Thyroid gland (tissue), 4 donors: Measurements from ENCODE around the gene DOK3. TPM values are rescaled to one million over a fixed set of nuclear protein-coding genes. Genes with fewer than 3 reads are reported as not detected.

Experiments used
- DNase-seq, 2 donors: peaks; one replicate each; pipeline ENCODE4 v3.0.0-alpha.2; 2019
- H3K27ac ChIP-seq, 3 donors: fragments of 200-600 bp; sonication (generic); 1 replicate in 2 of 3; 2 replicates in 1 of 3; pipeline ENCODE4 v1.5.1; 2016 to 2019; ENCODE audit warnings: mild to moderate bottlenecking in 1 of 3, moderate library complexity in 1 of 3
- H3K27me3 ChIP-seq: fragments of 200-600 bp; sonication (generic); one replicate; pipeline ENCODE4 v1.5.1; 2019
- H3K36me3 ChIP-seq, 2 donors: fragments of 200-600 bp; sonication (generic); one replicate each; pipeline ENCODE4 v1.5.1; 2016 to 2019
- H3K4me1 ChIP-seq, 2 donors: fragments of 200-600 bp; sonication (generic); one replicate each; pipeline ENCODE4 v1.5.1; 2017 to 2019
- H3K4me3 ChIP-seq, 3 donors: fragments of 200-600 bp; sonication (generic); replicated peaks in 1 of 3; 1 replicate in 2 of 3; 2 replicates in 1 of 3; pipeline ENCODE4 v1.5.1; 2016; ENCODE audit warnings: mild to moderate bottlenecking in 1 of 3
- H3K9me3 ChIP-seq: fragments of 200-600 bp; sonication (generic); one replicate; pipeline ENCODE4 v1.5.1; 2017
- CTCF ChIP-seq, 6 experiments: fragments of 200-600 bp in 3 of 6; fragments of 450-650 bp in 3 of 6; sonication (generic) in 3 of 6; IDR thresholded peaks; one replicate each; pipeline ENCODE4 v1.5.1; 2016 to 2019; ENCODE audit warnings: antibody characterized with exemption in 6 of 6, mild to moderate bottlenecking in 2 of 6, inconsistent platforms in 1 of 6, moderate library complexity in 1 of 6
- POLR2A ChIP-seq, 2 donors: fragments of 450-650 bp; IDR thresholded peaks; one replicate each; pipeline ENCODE4 v1.6.1; 2017; ENCODE audit warnings: antibody characterized with exemption in 2 of 2, mild to moderate bottlenecking in 2 of 2, moderate library complexity in 1 of 2
- WGBS, 2 donors: methylation state at CpG; one replicate each; pipeline ENCODE4 v1.1.5; 2017; 5-methylcytosine and 5-hydroxymethylcytosine counted together
- intact Hi-C: fragments of 100-400 bp; cut with DNase I; formaldehyde crosslinking; loops from one replicate; pipeline ENCODE4 v1.15.1; 2023
- total RNA-seq, 4 donors: library from RNA; depleted of rRNA; stranded (reverse); fragments of >200 nt; gene quantifications; one replicate each; pipeline ENCODE4 v1.2.3, GENCODE V29; 2016

Gene DOK3
- total RNA-seq, 4 donors from 2014 or later = 2.0 to 5.9 (median 3.5) TPM

DNA sequence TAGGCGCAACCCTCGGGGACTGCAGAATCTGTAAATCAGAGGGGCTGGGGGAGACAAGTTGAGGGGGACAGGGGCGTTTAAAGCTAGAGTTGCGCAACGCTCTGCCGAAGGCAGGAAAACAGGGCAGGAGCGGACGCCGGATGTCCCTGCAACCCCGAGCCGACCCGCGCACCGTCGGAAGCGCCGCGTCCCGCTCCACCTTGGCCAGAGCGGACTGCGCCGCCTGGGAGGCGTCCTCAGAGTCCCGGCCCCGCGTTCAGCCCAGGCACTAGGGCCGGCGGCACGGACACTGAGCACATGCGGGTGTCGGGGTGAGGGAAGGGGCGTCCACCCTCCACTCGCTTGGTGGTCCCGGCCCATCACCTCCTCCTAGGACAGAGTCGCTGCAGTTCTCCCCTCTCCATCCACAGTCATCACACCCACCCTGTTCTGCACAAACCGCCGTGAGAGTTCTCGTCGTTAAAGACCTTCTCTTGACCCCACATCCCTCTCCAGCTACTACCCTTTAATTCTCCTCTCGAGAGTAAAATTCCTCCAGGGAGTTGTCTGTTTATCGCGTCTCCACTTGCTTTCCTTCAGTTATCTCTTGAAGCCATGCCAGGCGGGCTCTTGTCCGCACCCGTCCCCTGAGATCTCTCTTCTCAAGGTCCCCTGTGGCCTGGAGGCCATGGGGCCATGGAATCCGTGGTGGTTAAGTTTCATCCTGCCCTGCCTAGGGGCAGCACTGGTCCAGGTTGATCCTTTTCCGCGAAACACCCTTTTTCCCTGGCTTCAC is 11.4 kb downstream of the DOK3 start:
- H3K4me1 ChIP-seq = peaks cover 19 to 45% of the 10 kb centered on the region in 2 donors
- peak; percentile 39 to 42 for DNase-seq
- WGBS, 2 donors = 17 to 22% methylated on average over 31 to 42 of the region's 48 CpGs
- peak overlapping the region in 1 of 3 donors; percentile 73 for H3K4me3 ChIP-seq
- H3K27me3 ChIP-seq = no peaks in the 10 kb centered on the region
- peak overlapping the region in 2 of 3 donors; percentile 40 to 84 for H3K27ac ChIP-seq
- no peaks in the 10 kb centered on the region for H3K9me3 ChIP-seq
- intact Hi-C loops = loop anchor here (2.0 kb wide), 1 partner anchor 41 kb away; no protein-coding TSS in a partner anchor
- no peaks in the 10 kb centered on the region for H3K36me3 ChIP-seq
- TF ChIP-seq CTCF (IDR thresholded peaks at IDR 0.05) (no peak), POLR2A (IDR thresholded peaks at IDR 0.05) (no peak)

DNA sequence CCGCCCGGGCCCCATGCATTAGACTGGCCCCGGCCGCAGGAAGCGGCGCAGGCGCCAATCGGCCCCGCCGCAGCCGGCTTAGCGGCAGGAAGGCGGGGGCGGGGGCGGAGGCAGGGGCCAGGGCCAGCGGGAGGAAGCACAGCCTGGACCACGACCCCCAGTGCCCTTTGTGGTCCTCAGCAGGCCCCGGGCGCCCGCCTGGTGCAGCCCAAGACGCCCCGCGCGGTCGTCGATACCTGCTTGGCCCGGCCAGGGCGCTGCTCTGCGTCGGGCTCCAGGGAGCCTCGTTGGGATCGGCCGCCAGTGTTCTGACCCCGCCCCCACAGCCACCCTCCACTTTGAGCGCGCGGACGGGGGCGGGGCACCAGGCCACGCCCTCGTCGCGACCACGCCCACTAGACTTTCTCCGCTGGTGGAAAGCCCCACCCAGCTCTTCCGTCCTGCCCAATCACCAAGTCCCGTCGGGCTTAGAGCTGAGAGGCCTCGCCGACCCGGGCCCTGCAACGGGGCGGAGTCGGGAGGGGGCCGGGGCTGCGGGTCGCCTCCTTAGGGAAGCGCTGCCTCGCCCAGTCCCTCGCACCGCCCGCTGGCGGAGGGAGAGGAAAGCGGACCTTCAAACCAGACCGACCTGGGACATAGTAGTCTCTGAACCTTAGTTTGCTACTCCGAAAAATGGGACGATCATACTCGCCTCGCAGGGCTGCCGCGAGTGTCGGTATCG is 12.2 kb downstream of the DOK3 start, which contains the start of gene PDLIM7:
TSS of gene PDLIM7 (minus strand) at position 313 of the 721 bp plus-strand sequence. CDS start 1,092 bp downstream, outside the sequence.
- intact Hi-C loops = loop anchor here (2.0 kb wide), 1 partner anchor 41 kb away; no protein-coding TSS in a partner anchor

GRCh38 chr5:177496727-177497291 is 12.8 kb downstream of the DOK3 start:
- peaks cover 19 to 51% of the 10 kb centered on the region in 2 donors for H3K4me1 ChIP-seq
- peak overlapping the region; percentile 74 to 84 (median 76) for H3K27ac ChIP-seq
- no peaks in the 10 kb centered on the region for H3K36me3 ChIP-seq
- H3K9me3 ChIP-seq = no peaks in the 10 kb centered on the region
- TF ChIP-seq POLR2A (IDR thresholded peaks at IDR 0.05) = peak in 1 of 2 donors; percentile 18
- TF ChIP-seq CTCF (IDR thresholded peaks at IDR 0.05) = no peak
- peak; percentile 71 to 76 for DNase-seq
- peak overlapping the region; percentile 50 to 73 (median 61) for H3K4me3 ChIP-seq
- WGBS, 2 donors = 10% methylated on average over 2 of the region's 29 CpGs; no CpG with 5 or more reads in 1 of the 2 donors
- H3K27me3 ChIP-seq = no peaks in the 10 kb centered on the region
- intact Hi-C loops = no loop called here

More for the DNA sequence above, 12.2 kb downstream of the DOK3 start, which contains the start of gene PDLIM7:
- peak; percentile 93 to 94 for DNase-seq
- Histone ChIP-seq H3K4me1 (peaks cover 19 to 51% of the 10 kb centered on the region in 2 donors), H3K27ac (peak within 1 kb of the TSS; percentile 74 to 84 (median 76)), H3K27me3 (no peaks in the 10 kb centered on the region), H3K4me3 (peak within 1 kb of the TSS; percentile 50 to 73 (median 61)), H3K9me3 (no peaks in the 10 kb centered on the region), H3K36me3 (no peaks in the 10 kb centered on the region)
- 0 to 4% methylated on average over 11 to 38 of the region's 73 CpGs for WGBS, 2 donors
- peak; percentile 77 to 97 for TF ChIP-seq POLR2A (IDR thresholded peaks at IDR 0.05)
- TF ChIP-seq CTCF (IDR thresholded peaks at IDR 0.05) = peak in 1 of 6 experiments; percentile 13

- intact Hi-C loops = no loop called here
- no peaks in the 10 kb centered on the region for H3K9me3 ChIP-seq
- no peaks in the 10 kb centered on the region for H3K36me3 ChIP-seq
- TF ChIP-seq CTCF (IDR thresholded peaks at IDR 0.05) = peak in 3 of 6 experiments; percentile 4 to 28 (median 23)
- TF ChIP-seq POLR2A (IDR thresholded peaks at IDR 0.05) = no peak
- H3K27me3 ChIP-seq = no peaks in the 10 kb centered on the region
- peak overlapping the region; percentile 21 to 84 (median 76) for H3K27ac ChIP-seq
- 20 to 40% methylated on average over 4 to 5 of the region's 12 CpGs for WGBS, 2 donors
- DNase-seq = peak; percentile 63 to 76
- peaks cover 19 to 51% of the 10 kb centered on the region in 2 donors for H3K4me1 ChIP-seq
- H3K4me3 ChIP-seq = peak overlapping the region in 1 of 3 donors; percentile 73
Observed at GRCh38 chr5:177496070-177496726, 13.4 kb downstream of the DOK3 start.
